H1 (cell line): ENCODE data around the gene RUNX1. TPM values are rescaled to one million over a fixed set of nuclear protein-coding genes. Genes with fewer than 3 reads are reported as not detected.

Experiments used
- CTCF ChIA-PET: fragments of 300-600 bp; sonication (Branson Sonifier 250); formaldehyde crosslinking; loops from one replicate; lab custom pipeline; 2021; ENCODE audit not compliant: partially characterized antibody; lab: Charles Lee
- POLR2A ChIA-PET: fragments of 300-600 bp; sonication (Branson Sonifier 250); formaldehyde crosslinking; loops from one replicate; lab custom pipeline; 2021; ENCODE audit warnings: inconsistent platforms; ENCODE audit not compliant: partially characterized antibody; lab: Charles Lee
- DNase-seq, 2 experiments: peaks; one replicate each; pipeline versions ENCODE4 v3.0.0 to v3.0.0-alpha.2; 2010 to 2022; ENCODE audit warnings: low spot score in 2 of 2, low read depth in 1 of 2, mixed read lengths in 1 of 2
- FAIRE-seq: peaks from 2 replicates; lab custom pipeline; 2011; peaks lifted over from hg19 to GRCh38; lab: Jason Lieb, UNC
- H2AFZ ChIP-seq: 2 replicates; pipeline ENCODE4 v1.8.1; 2012; ENCODE audit warnings: low read length, inconsistent platforms
- H2AK5ac ChIP-seq: 2 replicates; pipeline ENCODE4 v1.6.1; 2013; ENCODE audit warnings: low read depth, low read length
- H2BK120ac ChIP-seq: replicated peaks from 2 replicates; pipeline ENCODE3; 2013; ENCODE audit warnings: low read depth, low read length, inconsistent platforms
- H2BK12ac ChIP-seq: 2 replicates; pipeline ENCODE4 v1.6.1; 2013; ENCODE audit warnings: low read depth, low read length
- H2BK15ac ChIP-seq: 2 replicates; pipeline ENCODE4 v1.6.1; 2013; ENCODE audit warnings: low read length
- H2BK20ac ChIP-seq: 2 replicates; pipeline ENCODE4 v1.6.1; 2013; ENCODE audit warnings: low read length
- H2BK5ac ChIP-seq: 2 replicates; pipeline ENCODE4 v1.6.1; 2013; ENCODE audit warnings: low read depth, low read length
- H3K14ac ChIP-seq: 2 replicates; pipeline ENCODE4 v1.6.1; 2013; ENCODE audit warnings: inconsistent platforms; ENCODE audit not compliant: insufficient read length
- H3K18ac ChIP-seq: 2 replicates; pipeline ENCODE4 v1.6.1; 2013; ENCODE audit warnings: low read length; ENCODE audit errors: extremely low read depth
- H3K23ac ChIP-seq: 2 replicates; pipeline ENCODE4 v1.6.1; 2013; ENCODE audit warnings: inconsistent platforms; ENCODE audit not compliant: insufficient read length
- H3K23me2 ChIP-seq: 2 replicates; pipeline ENCODE4 v1.6.1; 2013; ENCODE audit warnings: low read depth, low read length
- H3K27ac ChIP-seq: 2 replicates; pipeline ENCODE4 v1.6.1; 2011; ENCODE audit warnings: low read depth, low read length, inconsistent platforms
- H3K27me3 ChIP-seq, 4 experiments: replicated peaks in 1 of 4; 1 replicate in 1 of 4; 2 replicates in 3 of 4; pipeline versions ENCODE4 v1.6.1 to v1.8.1; 2011 to 2013; ENCODE audit warnings: low read length in 3 of 4, mild to moderate bottlenecking in 3 of 4, inconsistent platforms in 2 of 4, mixed read lengths in 2 of 4, moderate library complexity in 1 of 4; ENCODE audit not compliant: control insufficient read depth in 3 of 4, insufficient read depth in 3 of 4; ENCODE audit errors: extremely low read depth in 1 of 4
- H3K36me3 ChIP-seq, 4 experiments: 2 replicates each; pipeline versions ENCODE4 v1.6.1 to v1.8.1; 2011 to 2013; ENCODE audit warnings: mild to moderate bottlenecking in 4 of 4, low read length in 3 of 4, moderate library complexity in 2 of 4, control low read depth in 1 of 4, inconsistent platforms in 1 of 4; ENCODE audit not compliant: insufficient read depth in 4 of 4, control insufficient read depth in 2 of 4
- H3K4ac ChIP-seq: replicated peaks from 2 replicates; pipeline ENCODE3; 2013; ENCODE audit warnings: low read length, low read depth, mixed read lengths, inconsistent platforms; ENCODE audit not compliant: insufficient read length
- H3K4me1 ChIP-seq, 4 experiments: replicated peaks in 1 of 4; 1 replicate in 1 of 4; 2 replicates in 3 of 4; pipeline versions ENCODE4 v1.6.1 to v1.8.1; 2011 to 2013; ENCODE audit warnings: low read length in 3 of 4, inconsistent platforms in 2 of 4, mixed read lengths in 1 of 4; ENCODE audit not compliant: insufficient read depth in 4 of 4, control insufficient read depth in 3 of 4
- H3K4me2 ChIP-seq, 2 experiments: 2 replicates each; pipeline versions ENCODE4 v1.6.1 to v1.8.1; 2011 to 2013; ENCODE audit warnings: low read depth in 2 of 2, low read length in 2 of 2, control low read depth in 1 of 2, inconsistent platforms in 1 of 2, mild to moderate bottlenecking in 1 of 2; ENCODE audit not compliant: insufficient read depth in 1 of 2
- H3K4me3 ChIP-seq, 4 experiments: fragments of 200-600, 300-600 bp in 1 of 4; sonication (generic), shearing (Covaris generic), sonication (Bioruptor Twin) in 1 of 4; 2 replicates each; pipeline versions ENCODE4 v1.5.1 to v1.8.1; 2011 to 2016; ENCODE audit warnings: low read length in 4 of 4, low read depth in 3 of 4, control low read depth in 2 of 4, inconsistent platforms in 2 of 4, mild to moderate bottlenecking in 2 of 4, mixed read lengths in 1 of 4, moderate library complexity in 1 of 4; ENCODE audit not compliant: insufficient read depth in 2 of 4; ENCODE audit errors: extremely low read depth in 1 of 4
- H3K56ac ChIP-seq: replicated peaks from 2 replicates; pipeline ENCODE3; 2013; ENCODE audit warnings: low read depth, mild to moderate bottlenecking, mixed read lengths, low read length, inconsistent platforms; ENCODE audit not compliant: insufficient read length
- H3K79me1 ChIP-seq: 2 replicates; pipeline ENCODE4 v1.6.1; 2013; ENCODE audit warnings: low read depth, low read length, control low read depth
- H3K79me2 ChIP-seq, 2 experiments: 2 replicates each; pipeline versions ENCODE4 v1.6.1 to v1.8.1; 2012 to 2013; ENCODE audit warnings: low read length in 2 of 2, mild to moderate bottlenecking in 2 of 2, inconsistent platforms in 1 of 2; ENCODE audit not compliant: insufficient read depth in 2 of 2, control insufficient read depth in 1 of 2
- H3K9ac ChIP-seq, 4 experiments: replicated peaks in 1 of 4; 1 replicate in 1 of 4; 2 replicates in 3 of 4; pipeline versions ENCODE4 v1.6.1 to v1.8.1; 2011 to 2013; ENCODE audit warnings: low read depth in 3 of 4, low read length in 3 of 4, control low read depth in 2 of 4, mild to moderate bottlenecking in 2 of 4, moderate library complexity in 2 of 4, inconsistent platforms in 1 of 4; ENCODE audit errors: extremely low read depth in 1 of 4
- H3K9me3 ChIP-seq, 2 experiments: 2 replicates each; pipeline versions ENCODE4 v1.6.1 to v1.8.1; 2012 to 2013; ENCODE audit warnings: mild to moderate bottlenecking in 2 of 2, moderate library complexity in 2 of 2, control low read depth in 1 of 2, inconsistent platforms in 1 of 2, low read depth in 1 of 2, low read length in 1 of 2, mixed read lengths in 1 of 2; ENCODE audit not compliant: insufficient read depth in 2 of 2
- H4K20me1 ChIP-seq, 2 experiments: replicated peaks in 1 of 2; 2 replicates each; pipeline versions ENCODE3 to v1.8.1; 2011 to 2013; ENCODE audit warnings: inconsistent platforms in 2 of 2, low read length in 2 of 2, mild to moderate bottlenecking in 1 of 2; ENCODE audit not compliant: insufficient read depth in 2 of 2, control insufficient read depth in 1 of 2
- H4K5ac ChIP-seq: 2 replicates; pipeline ENCODE4 v1.6.1; 2013; ENCODE audit warnings: low read length, low read depth, mixed read lengths, inconsistent platforms; ENCODE audit not compliant: insufficient read length
- H4K8ac ChIP-seq: 2 replicates; pipeline ENCODE4 v1.8.0; 2013; ENCODE audit warnings: mild to moderate bottlenecking, moderate library complexity, low read length, inconsistent platforms; ENCODE audit not compliant: insufficient read depth; ENCODE audit errors: extremely low read depth
- H4K91ac ChIP-seq: replicated peaks from 2 replicates; pipeline ENCODE3; 2013; ENCODE audit warnings: low read length, mixed read lengths, inconsistent platforms; ENCODE audit not compliant: insufficient read length
- CEBPB ChIP-seq: IDR thresholded peaks from 2 replicates; pipeline ENCODE4 v1.6.1; 2012; ENCODE audit warnings: low read depth, low read length
- POLR2A ChIP-seq, 2 experiments: IDR thresholded peaks; 1 replicate in 1 of 2; 2 replicates in 1 of 2; pipeline ENCODE4 v1.6.1; 2011; ENCODE audit warnings: low read depth in 2 of 2, low read length in 2 of 2, mild to moderate bottlenecking in 2 of 2; ENCODE audit errors: control extremely low read depth in 1 of 2
- TBP ChIP-seq: IDR thresholded peaks from 2 replicates; pipeline ENCODE4 v1.6.1; 2011; ENCODE audit warnings: low read depth, low read length, improper control_type of control experiment
- WGBS, 2 experiments: shearing (Covaris generic) in 1 of 2; methylation state at CpG; one replicate each; pipeline versions ENCODE4 v1.1.6 to v1.1.7; 2013 to 2015; ENCODE audit warnings: low lambda C conversion rate in 2 of 2, mixed read lengths in 2 of 2, inconsistent platforms in 1 of 2, low coverage in 1 of 2, missing lambda C conversion rate in 1 of 2; ENCODE audit not compliant: insufficient replicate concordance in 2 of 2, insufficient coverage in 1 of 2, insufficient read length in 1 of 2; ENCODE audit errors: extremely low coverage in 1 of 2, missing lambda C conversion rate in 1 of 2; 5-methylcytosine and 5-hydroxymethylcytosine counted together
- polyA plus RNA-seq, 7 experiments: library from polyadenylated mRNA; depleted of rRNA in 3 of 7; stranded (reverse) in 5 of 7; unstranded in 2 of 7; fragments of >200 nt in 5 of 7; fragments of 200-250 nt in 2 of 7; gene quantifications; 1 replicate in 5 of 7; 2 replicates in 1 of 7; 4 replicates in 1 of 7; pipeline versions ENCODE4 v1.2.1 to v1.2.3, GENCODE V29; 2011 to 2013; ENCODE audit warnings: missing spikeins in 2 of 7, mixed read lengths in 2 of 7
- total RNA-seq: library from RNA; stranded (reverse); fragmentation: NEBNext Ultra II Directional; extraction: Animal tissue kit (Norgen Biotek cat#: 25700); gene quantifications from 2 replicates; pipeline ENCODE4 v1.2.1, GENCODE V29; 2021

RUNX1 gene
- total and polyA plus RNA-seq, 2 of the 8 experiments (the other 6 are each of a cell fraction or from before 2014, with no cell fraction given): 0.20 to 0.60 TPM

GRCh38 chr21:34870246-34870645, 178.9 kb downstream of the RUNX1 start:
- Histone ChIP-seq H2AK5ac (no peak overlapping the region), H2BK120ac (no peak overlapping the region), H2AFZ (no peak overlapping the region), H2BK5ac (no peak overlapping the region), H3K4me2 (no peak overlapping the region), H3K4me3 (no peak overlapping the region), H3K9ac (no peak overlapping the region), H2BK15ac (no peak overlapping the region), H3K56ac (no peak overlapping the region), H4K8ac (no peak overlapping the region), H3K27ac (no peak overlapping the region), H4K5ac (no peak overlapping the region), H3K27me3 (peaks cover 15 to 37% (median 31%) of the 10 kb centered on the region in 4 experiments), H3K4ac (no peak overlapping the region), H3K9me3 (no peaks in the 10 kb centered on the region), H3K18ac (no peak overlapping the region), H3K79me1 (no peaks in the 10 kb centered on the region), H4K20me1 (peaks cover 3 to 9% of the 10 kb centered on the region in 2 experiments), H3K23me2 (peaks cover 2% of the 10 kb centered on the region; the same call in 1 of the 2 replicates), H3K14ac (no peak overlapping the region), H2BK20ac (no peak overlapping the region), H3K36me3 (no peaks in the 10 kb centered on the region), H3K23ac (no peak overlapping the region), H4K91ac (no peak overlapping the region), H3K4me1 (peaks cover 4 to 10% (median 5%) of the 10 kb centered on the region in 4 experiments; a peak in 6 of 7 replicates), H2BK12ac (no peak overlapping the region), H3K79me2 (no peaks in the 10 kb centered on the region)
- FAIRE-seq (no peak), DNase-seq (no peak)
- CTCF ChIA-PET: no interaction called here
- POLR2A ChIA-PET: interaction anchor here (0.7 to 0.9 kb wide), 2 partner anchors 22 to 24 kb away, joined by 3 read pairs; no protein-coding TSS in a partner anchor
- 94% methylated on average over 3 of the region's 3 CpGs; no CpG with 5 or more reads in 1 of the 2 experiments for WGBS, 2 experiments
- TF ChIP-seq TBP (no peak), CEBPB (0 out of 2 replicates have a peak, but pooled peaks have one; percentile 29), POLR2A (IDR thresholded peaks at IDR 0.05; ENCODE audit: control extremely low read depth in 1 of 2, low read depth in 2 of 2, low read length in 2 of 2) (no peak)
